WTC11 (cell line): ENCODE measurements around the gene PDCD10. TPM values are rescaled to one million over a fixed set of nuclear protein-coding genes. Genes with fewer than 3 reads are reported as not detected.
A peak's percentile ranks its signal among the peaks of the same experiment; 100 is the strongest.

Experiments used
- ATAC-seq: fragments of 200-7000 bp; cut with Tn5 transposase; 2 replicates; pipeline ENCODE4 v1.10.0; 2021; ENCODE audit warnings: mild to moderate bottlenecking, moderate library complexity
- CTCF ChIA-PET: fragments of 300-600 bp; sonication (Branson Sonifier 250); formaldehyde crosslinking; loops from one replicate; lab custom pipeline; 2021; ENCODE audit warnings: antibody characterized with exemption; lab: Charles Lee
- POLR2A ChIA-PET: fragments of 350-600 bp; sonication (Branson Sonifier 250); formaldehyde crosslinking; loops from one replicate; lab custom pipeline; 2021; ENCODE audit warnings: antibody characterized with exemption; lab: Charles Lee
- DNase-seq: peaks from one replicate; pipeline ENCODE4 v3.0.0; 2021; ENCODE audit warnings: low spot score
- H3K27ac Mint-ChIP-seq: 2 replicates; pipeline ENCODE4 v1.8.0; 2021; ENCODE audit warnings: mixed read lengths
- H3K27me3 Mint-ChIP-seq: 2 replicates; pipeline ENCODE4 v1.8.0; 2021; ENCODE audit warnings: low read depth, mild to moderate bottlenecking, moderate library complexity, mixed read lengths
- H3K36me3 Mint-ChIP-seq: 2 replicates; pipeline ENCODE4 v1.8.0; 2021; ENCODE audit warnings: mixed read lengths
- H3K4me1 Mint-ChIP-seq: 2 replicates; pipeline ENCODE4 v1.8.0; 2022; ENCODE audit warnings: mixed read lengths
- H3K4me3 Mint-ChIP-seq: 2 replicates; pipeline ENCODE4 v1.8.0; 2021; ENCODE audit warnings: mild to moderate bottlenecking, moderate library complexity, mixed read lengths
- H3K9me3 Mint-ChIP-seq: 2 replicates; pipeline ENCODE4 v1.8.0; 2021; ENCODE audit warnings: mixed read lengths
- E2F1 ChIP-seq: sonication (generic); formaldehyde crosslinking; IDR thresholded peaks from 2 replicates; pipeline ENCODE4 v1.8.0; 2022; ENCODE audit warnings: mild to moderate bottlenecking, missing genetic modification reagents
- E2F4 ChIP-seq: sonication (generic); formaldehyde crosslinking; IDR thresholded peaks from 2 replicates; pipeline ENCODE4 v1.8.1; 2022; ENCODE audit warnings: low read depth, mild to moderate bottlenecking, moderate library complexity, missing genetic modification reagents, borderline replicate concordance
- E2F5 ChIP-seq: sonication (generic); formaldehyde crosslinking; IDR thresholded peaks from 2 replicates; pipeline ENCODE4 v1.8.1; 2022; ENCODE audit warnings: mild to moderate bottlenecking, moderate library complexity, missing genetic modification reagents
- ERG ChIP-seq: fragments of 250-450 bp; sonication (Bioruptor Pico); IDR thresholded peaks from 2 replicates; pipeline ENCODE4 v1.8.0; 2021; ENCODE audit warnings: mild to moderate bottlenecking
- IRF1 ChIP-seq: sonication (generic); formaldehyde crosslinking; IDR thresholded peaks from 2 replicates; pipeline ENCODE4 v1.8.0; 2023; ENCODE audit warnings: missing genetic modification reagents
- IRF2 ChIP-seq: sonication (generic); formaldehyde crosslinking; IDR thresholded peaks from 2 replicates; pipeline ENCODE4 v1.8.0; 2022; ENCODE audit warnings: low read depth, missing genetic modification reagents, borderline replicate concordance
- NFATC4 ChIP-seq: fragments of 250-450 bp; sonication (Bioruptor Pico); IDR thresholded peaks from 2 replicates; pipeline ENCODE4 v1.9.0; 2021; ENCODE audit warnings: mild to moderate bottlenecking
- NFE2L1 ChIP-seq: sonication (generic); formaldehyde crosslinking; IDR thresholded peaks from 2 replicates; pipeline ENCODE4 v1.8.1; 2023; ENCODE audit warnings: missing genetic modification reagents
- STAT6 ChIP-seq: sonication (generic); formaldehyde crosslinking; conservative IDR thresholded peaks from 2 replicates; pipeline ENCODE4 v1.8.1; 2023; ENCODE audit warnings: mild to moderate bottlenecking, low read depth, missing genetic modification reagents, moderate library complexity
- TEAD4 ChIP-seq: sonication (generic); formaldehyde crosslinking; IDR thresholded peaks from 2 replicates; pipeline ENCODE4 v1.8.0; 2022; ENCODE audit warnings: mild to moderate bottlenecking, missing genetic modification reagents
- TP53 ChIP-seq: sonication (generic); formaldehyde crosslinking; IDR thresholded peaks from 2 replicates; pipeline ENCODE4 v1.8.1; 2023; ENCODE audit warnings: mild to moderate bottlenecking, missing genetic modification reagents
- ZNF396 ChIP-seq: fragments of 250-450 bp; sonication (Bioruptor Pico); IDR thresholded peaks from 2 replicates; pipeline ENCODE4 v1.8.0; 2021; ENCODE audit warnings: mild to moderate bottlenecking, moderate library complexity, borderline replicate concordance
- total RNA-seq: library from RNA; stranded (reverse); gene quantifications from 3 replicates; pipeline ENCODE4 v1.2.3, GENCODE V29; 2021
- TF ChIP-seq, protein P1 (sequence below): sonication (generic); formaldehyde crosslinking; IDR thresholded peaks from 2 replicates; pipeline ENCODE4 v1.8.0; 2023; ENCODE audit warnings: mild to moderate bottlenecking, missing genetic modification reagents
- TF ChIP-seq, protein P2 (sequence below): sonication (generic); formaldehyde crosslinking; IDR thresholded peaks from 2 replicates; pipeline ENCODE4 v1.8.1; 2023; ENCODE audit warnings: mild to moderate bottlenecking, missing genetic modification reagents
- TF ChIP-seq, protein P3 (sequence below): sonication (generic); formaldehyde crosslinking; IDR thresholded peaks from 2 replicates; pipeline ENCODE4 v1.8.1; 2022; ENCODE audit warnings: mild to moderate bottlenecking, missing genetic modification reagents, moderate library complexity, borderline replicate concordance
- TF ChIP-seq, protein P4 (sequence below): sonication (generic); formaldehyde crosslinking; IDR thresholded peaks from 2 replicates; pipeline ENCODE4 v1.8.0; 2022; ENCODE audit warnings: missing genetic modification reagents

Gene PDCD10
- total RNA-seq, 1 experiment from 2014 or later, result 60.8 TPM

- ChIA-PET POLR2A (no interaction called here), CTCF (no interaction called here)
- DNase-seq, result no peak
- no peak for ATAC-seq
- TF ChIP-seq ERG (CRISPR knock-in tag) (no peak), IRF1 (no peak), NFE2L1 (CRISPR knock-in tag) (no peak), E2F1 (no peak), NFATC4 (no peak), E2F5 (CRISPR knock-in tag) (no peak)
- TF ChIP-seq, protein P1, sequence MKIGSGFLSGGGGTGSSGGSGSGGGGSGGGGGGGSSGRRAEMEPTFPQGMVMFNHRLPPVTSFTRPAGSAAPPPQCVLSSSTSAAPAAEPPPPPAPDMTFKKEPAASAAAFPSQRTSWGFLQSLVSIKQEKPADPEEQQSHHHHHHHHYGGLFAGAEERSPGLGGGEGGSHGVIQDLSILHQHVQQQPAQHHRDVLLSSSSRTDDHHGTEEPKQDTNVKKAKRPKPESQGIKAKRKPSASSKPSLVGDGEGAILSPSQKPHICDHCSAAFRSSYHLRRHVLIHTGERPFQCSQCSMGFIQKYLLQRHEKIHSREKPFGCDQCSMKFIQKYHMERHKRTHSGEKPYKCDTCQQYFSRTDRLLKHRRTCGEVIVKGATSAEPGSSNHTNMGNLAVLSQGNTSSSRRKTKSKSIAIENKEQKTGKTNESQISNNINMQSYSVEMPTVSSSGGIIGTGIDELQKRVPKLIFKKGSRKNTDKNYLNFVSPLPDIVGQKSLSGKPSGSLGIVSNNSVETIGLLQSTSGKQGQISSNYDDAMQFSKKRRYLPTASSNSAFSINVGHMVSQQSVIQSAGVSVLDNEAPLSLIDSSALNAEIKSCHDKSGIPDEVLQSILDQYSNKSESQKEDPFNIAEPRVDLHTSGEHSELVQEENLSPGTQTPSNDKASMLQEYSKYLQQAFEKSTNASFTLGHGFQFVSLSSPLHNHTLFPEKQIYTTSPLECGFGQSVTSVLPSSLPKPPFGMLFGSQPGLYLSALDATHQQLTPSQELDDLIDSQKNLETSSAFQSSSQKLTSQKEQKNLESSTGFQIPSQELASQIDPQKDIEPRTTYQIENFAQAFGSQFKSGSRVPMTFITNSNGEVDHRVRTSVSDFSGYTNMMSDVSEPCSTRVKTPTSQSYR (CRISPR knock-in tag), result no peak
- TF ChIP-seq, protein P2, sequence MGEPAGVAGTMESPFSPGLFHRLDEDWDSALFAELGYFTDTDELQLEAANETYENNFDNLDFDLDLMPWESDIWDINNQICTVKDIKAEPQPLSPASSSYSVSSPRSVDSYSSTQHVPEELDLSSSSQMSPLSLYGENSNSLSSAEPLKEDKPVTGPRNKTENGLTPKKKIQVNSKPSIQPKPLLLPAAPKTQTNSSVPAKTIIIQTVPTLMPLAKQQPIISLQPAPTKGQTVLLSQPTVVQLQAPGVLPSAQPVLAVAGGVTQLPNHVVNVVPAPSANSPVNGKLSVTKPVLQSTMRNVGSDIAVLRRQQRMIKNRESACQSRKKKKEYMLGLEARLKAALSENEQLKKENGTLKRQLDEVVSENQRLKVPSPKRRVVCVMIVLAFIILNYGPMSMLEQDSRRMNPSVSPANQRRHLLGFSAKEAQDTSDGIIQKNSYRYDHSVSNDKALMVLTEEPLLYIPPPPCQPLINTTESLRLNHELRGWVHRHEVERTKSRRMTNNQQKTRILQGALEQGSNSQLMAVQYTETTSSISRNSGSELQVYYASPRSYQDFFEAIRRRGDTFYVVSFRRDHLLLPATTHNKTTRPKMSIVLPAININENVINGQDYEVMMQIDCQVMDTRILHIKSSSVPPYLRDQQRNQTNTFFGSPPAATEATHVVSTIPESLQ, result no peak
- TF ChIP-seq, protein P3, sequence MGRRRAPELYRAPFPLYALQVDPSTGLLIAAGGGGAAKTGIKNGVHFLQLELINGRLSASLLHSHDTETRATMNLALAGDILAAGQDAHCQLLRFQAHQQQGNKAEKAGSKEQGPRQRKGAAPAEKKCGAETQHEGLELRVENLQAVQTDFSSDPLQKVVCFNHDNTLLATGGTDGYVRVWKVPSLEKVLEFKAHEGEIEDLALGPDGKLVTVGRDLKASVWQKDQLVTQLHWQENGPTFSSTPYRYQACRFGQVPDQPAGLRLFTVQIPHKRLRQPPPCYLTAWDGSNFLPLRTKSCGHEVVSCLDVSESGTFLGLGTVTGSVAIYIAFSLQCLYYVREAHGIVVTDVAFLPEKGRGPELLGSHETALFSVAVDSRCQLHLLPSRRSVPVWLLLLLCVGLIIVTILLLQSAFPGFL (CRISPR knock-in tag), result no peak
- Mint-ChIP-seq H3K36me3 (no peaks in the 10 kb centered on the region), H3K27me3 (no peaks in the 10 kb centered on the region), H3K4me1 (peaks cover 63% of the 10 kb centered on the region), H3K9me3 (no peaks in the 10 kb centered on the region), H3K4me3 (peak overlapping the region; percentile 27; the same call in 1 of the 2 replicates), H3K27ac (no peak overlapping the region)
Measured at GRCh38 chr3:167731393-167731792, 3.3 kb downstream of the PDCD10 start.

DNA sequence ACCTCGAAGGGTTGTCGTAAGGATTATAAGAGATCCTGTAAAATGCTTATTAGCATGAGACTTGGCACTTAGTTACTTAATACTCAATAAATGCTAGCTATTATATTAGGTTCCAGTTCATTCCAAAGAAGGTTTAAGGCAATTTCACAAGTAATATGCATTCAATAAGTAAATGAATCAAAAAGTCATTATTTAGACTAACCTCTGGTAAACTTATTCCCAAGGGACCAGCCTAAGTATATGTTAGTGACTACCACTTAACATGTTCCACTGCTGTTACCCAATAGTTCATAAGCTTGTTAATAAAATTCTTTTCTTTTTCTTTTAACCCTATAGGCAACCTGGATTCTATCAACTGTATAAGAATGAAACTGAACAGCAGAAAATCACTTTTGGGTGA, 5.1 kb downstream of the PDCD10 start:
- H3K27ac Mint-ChIP-seq, result no peak overlapping the region; the same call in 1 of the 2 replicates
- CTCF ChIA-PET, result no interaction called here

More for the DNA sequence above, 5.1 kb downstream of the PDCD10 start:
- Mint-ChIP-seq H3K27me3 (no peaks in the 10 kb centered on the region), H3K9me3 (no peaks in the 10 kb centered on the region), H3K4me3 (no peak overlapping the region), H3K4me1 (peaks cover 71% of the 10 kb centered on the region), H3K36me3 (no peaks in the 10 kb centered on the region)
- POLR2A ChIA-PET, result no interaction called here
- ATAC-seq, result no peak
- TF ChIP-seq E2F4 (CRISPR knock-in tag) (no peak), IRF2 (no peak), ZNF396 (CRISPR knock-in tag) (no peak), TP53 (CRISPR knock-in tag) (no peak), STAT6 (CRISPR knock-in tag) (no peak), TEAD4 (CRISPR knock-in tag) (no peak)
- TF ChIP-seq, protein P4, sequence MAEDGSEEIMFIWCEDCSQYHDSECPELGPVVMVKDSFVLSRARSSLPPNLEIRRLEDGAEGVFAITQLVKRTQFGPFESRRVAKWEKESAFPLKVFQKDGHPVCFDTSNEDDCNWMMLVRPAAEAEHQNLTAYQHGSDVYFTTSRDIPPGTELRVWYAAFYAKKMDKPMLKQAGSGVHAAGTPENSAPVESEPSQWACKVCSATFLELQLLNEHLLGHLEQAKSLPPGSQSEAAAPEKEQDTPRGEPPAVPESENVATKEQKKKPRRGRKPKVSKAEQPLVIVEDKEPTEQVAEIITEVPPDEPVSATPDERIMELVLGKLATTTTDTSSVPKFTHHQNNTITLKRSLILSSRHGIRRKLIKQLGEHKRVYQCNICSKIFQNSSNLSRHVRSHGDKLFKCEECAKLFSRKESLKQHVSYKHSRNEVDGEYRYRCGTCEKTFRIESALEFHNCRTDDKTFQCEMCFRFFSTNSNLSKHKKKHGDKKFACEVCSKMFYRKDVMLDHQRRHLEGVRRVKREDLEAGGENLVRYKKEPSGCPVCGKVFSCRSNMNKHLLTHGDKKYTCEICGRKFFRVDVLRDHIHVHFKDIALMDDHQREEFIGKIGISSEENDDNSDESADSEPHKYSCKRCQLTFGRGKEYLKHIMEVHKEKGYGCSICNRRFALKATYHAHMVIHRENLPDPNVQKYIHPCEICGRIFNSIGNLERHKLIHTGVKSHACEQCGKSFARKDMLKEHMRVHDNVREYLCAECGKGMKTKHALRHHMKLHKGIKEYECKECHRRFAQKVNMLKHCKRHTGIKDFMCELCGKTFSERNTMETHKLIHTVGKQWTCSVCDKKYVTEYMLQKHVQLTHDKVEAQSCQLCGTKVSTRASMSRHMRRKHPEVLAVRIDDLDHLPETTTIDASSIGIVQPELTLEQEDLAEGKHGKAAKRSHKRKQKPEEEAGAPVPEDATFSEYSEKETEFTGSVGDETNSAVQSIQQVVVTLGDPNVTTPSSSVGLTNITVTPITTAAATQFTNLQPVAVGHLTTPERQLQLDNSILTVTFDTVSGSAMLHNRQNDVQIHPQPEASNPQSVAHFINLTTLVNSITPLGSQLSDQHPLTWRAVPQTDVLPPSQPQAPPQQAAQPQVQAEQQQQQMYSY (CRISPR knock-in tag), result no peak
- no peak for DNase-seq
